Astrocyte (in vitro differentiated cells and primary cell): Measurements from ENCODE around the gene SECISBP2.

Source experiments
- EZH2 ChIP-seq: IDR thresholded peaks from 2 replicates; pipeline ENCODE4 v1.6.1; 2012; ENCODE audit warnings: mild to moderate bottlenecking, low read length, inconsistent platforms; ENCODE audit not compliant: insufficient read depth
- TF ChIP-seq, protein P1 (sequence below): IDR thresholded peaks from 2 replicates; pipeline ENCODE4 v1.5.1; 2011; ENCODE audit warnings: low read depth, mild to moderate bottlenecking, inconsistent platforms, low read length, moderate library complexity; ENCODE audit not compliant: insufficient read depth

- TF ChIP-seq, protein P1, sequence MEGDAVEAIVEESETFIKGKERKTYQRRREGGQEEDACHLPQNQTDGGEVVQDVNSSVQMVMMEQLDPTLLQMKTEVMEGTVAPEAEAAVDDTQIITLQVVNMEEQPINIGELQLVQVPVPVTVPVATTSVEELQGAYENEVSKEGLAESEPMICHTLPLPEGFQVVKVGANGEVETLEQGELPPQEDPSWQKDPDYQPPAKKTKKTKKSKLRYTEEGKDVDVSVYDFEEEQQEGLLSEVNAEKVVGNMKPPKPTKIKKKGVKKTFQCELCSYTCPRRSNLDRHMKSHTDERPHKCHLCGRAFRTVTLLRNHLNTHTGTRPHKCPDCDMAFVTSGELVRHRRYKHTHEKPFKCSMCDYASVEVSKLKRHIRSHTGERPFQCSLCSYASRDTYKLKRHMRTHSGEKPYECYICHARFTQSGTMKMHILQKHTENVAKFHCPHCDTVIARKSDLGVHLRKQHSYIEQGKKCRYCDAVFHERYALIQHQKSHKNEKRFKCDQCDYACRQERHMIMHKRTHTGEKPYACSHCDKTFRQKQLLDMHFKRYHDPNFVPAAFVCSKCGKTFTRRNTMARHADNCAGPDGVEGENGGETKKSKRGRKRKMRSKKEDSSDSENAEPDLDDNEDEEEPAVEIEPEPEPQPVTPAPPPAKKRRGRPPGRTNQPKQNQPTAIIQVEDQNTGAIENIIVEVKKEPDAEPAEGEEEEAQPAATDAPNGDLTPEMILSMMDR = no peak
- TF ChIP-seq EZH2 = no peak
Observed at GRCh38 chr9:89386797-89387196, 68.5 kb downstream of the SECISBP2 start.
